Measurements from ENCODE around the gene S100A3. TPM values are rescaled to one million over a fixed set of nuclear protein-coding genes. Genes with fewer than 3 reads are reported as not detected.
A peak's percentile ranks its signal among the peaks of the same experiment; 100 is the strongest.

Gene S100A3
- polyA plus RNA-seq, 3 donors = 0.31 to 0.54 TPM; not detected in 1

- peak overlapping the region in 3 of 7 donors; percentile 41 to 51 (median 46) for H3K27ac Mint-ChIP-seq
- peaks cover 58 to 63% of the 10 kb centered on the region in 2 donors for H3K4me1 ChIP-seq (ENCODE audit: control insufficient read depth in 1 of 2, insufficient read depth in 2 of 2, low read length in 2 of 2)
These were observed 29.8 kb downstream of the S100A3 start for GRCh38 chr1:153519242-153519641.

More at GRCh38 chr1:153519242-153519641, 29.8 kb downstream of the S100A3 start:
- H3K79me2 ChIP-seq (ENCODE audit: insufficient read depth, low read length) = no peaks in the 10 kb centered on the region
- H3K27me3 ChIP-seq (ENCODE audit: control insufficient read depth in 2 of 2, insufficient read depth in 2 of 2, low read length in 2 of 2) = no peaks in the 10 kb centered on the region
- TF ChIP-seq CTCF (IDR thresholded peaks at IDR 0.05) = no peak
- no peak overlapping the region for H3K4me3 Mint-ChIP-seq
- H3K4me2 ChIP-seq (replicated peaks; ENCODE audit: extremely low read depth, low read length, poor library complexity, severe bottlenecking) = no peak overlapping the region
- H3K4me3 ChIP-seq (replicated peaks in 1 of 3; ENCODE audit: low read depth in 2 of 3, low read length in 3 of 3) = no peak overlapping the region
- no peak overlapping the region for H3K9ac ChIP-seq (ENCODE audit: insufficient read depth, low read length, poor library complexity, severe bottlenecking)
- no peak overlapping the region for H2AFZ ChIP-seq (ENCODE audit: insufficient read depth, low read depth, low read length, poor library complexity, severe bottlenecking)
- H3K9me3 ChIP-seq (replicated peaks in 1 of 2; ENCODE audit: control insufficient read depth in 1 of 2, insufficient read depth in 1 of 2, low read length in 2 of 2) = no peaks in the 10 kb centered on the region
- peak overlapping the region in 1 of 2 donors; percentile 14 for H3K27ac ChIP-seq (ENCODE audit: low read depth in 1 of 2, low read length in 2 of 2)
- peaks cover 0 to 2% of the 10 kb centered on the region in 2 donors for H3K36me3 Mint-ChIP-seq
- no peak for DNase-seq
- H3K4me1 Mint-ChIP-seq = peaks cover 62% of the 10 kb centered on the region
- WGBS (ENCODE audit: insufficient coverage) = 97% methylated on average over 3 of the region's 3 CpGs
- intact Hi-C loops (cut with micrococcal nuclease) = loop anchor here (10.0 kb wide), 2 partner anchors 226 to 236 kb away; no protein-coding TSS in a partner anchor
- H4K20me1 ChIP-seq (ENCODE audit: insufficient read depth, low read length) = no peaks in the 10 kb centered on the region
- no peaks in the 10 kb centered on the region for H3K36me3 ChIP-seq (replicated peaks in 1 of 2; ENCODE audit: control insufficient read depth in 1 of 2, insufficient read depth in 2 of 2, low read length in 2 of 2)
- H3K9me3 Mint-ChIP-seq = peaks cover 0 to 7% (median 3%) of the 10 kb centered on the region in 7 donors
- H3K27me3 Mint-ChIP-seq (ENCODE audit: low read depth in 3 of 3) = no peaks in the 10 kb centered on the region
